ENCODE measurements around the gene MBD2.

- TF ChIP-seq CTCF (IDR thresholded peaks at IDR 0.05; ENCODE audit: poor library complexity) (no peak), EZH2phosphoT487 (IDR thresholded peaks at IDR 0.05; ENCODE audit: low read depth, severe bottlenecking, unreplicated experiment) (no peak)
Measured at GRCh38 chr18:54173980-54174630, 50.4 kb downstream of the MBD2 start.

Measured in hepatocyte (in vitro differentiated cells).